KOPT-K1 (cell line): ENCODE results near the gene RWDD4.

Experiments
- H3K27ac ChIP-seq: fragments of 200-600 bp; sonication (generic); 2 replicates; pipeline ENCODE4 v1.5.1; 2016; ENCODE audit warnings: antibody characterized with exemption, mild to moderate bottlenecking, low read depth, low read length; ENCODE audit not compliant: poor library complexity, severe bottlenecking
- H3K36me3 ChIP-seq: fragments of 200-600 bp; sonication (generic); 2 replicates; pipeline ENCODE4 v1.5.1; 2017; ENCODE audit warnings: antibody characterized with exemption, mild to moderate bottlenecking, low read length, moderate library complexity; ENCODE audit not compliant: insufficient read depth
- H3K9me3 ChIP-seq: fragments of 200-600 bp; sonication (generic); 2 replicates; pipeline ENCODE4 v1.5.1; 2017; ENCODE audit warnings: antibody characterized with exemption, low read length, mild to moderate bottlenecking; ENCODE audit not compliant: insufficient read depth, poor library complexity, severe bottlenecking

Gene RWDD4

DNA sequence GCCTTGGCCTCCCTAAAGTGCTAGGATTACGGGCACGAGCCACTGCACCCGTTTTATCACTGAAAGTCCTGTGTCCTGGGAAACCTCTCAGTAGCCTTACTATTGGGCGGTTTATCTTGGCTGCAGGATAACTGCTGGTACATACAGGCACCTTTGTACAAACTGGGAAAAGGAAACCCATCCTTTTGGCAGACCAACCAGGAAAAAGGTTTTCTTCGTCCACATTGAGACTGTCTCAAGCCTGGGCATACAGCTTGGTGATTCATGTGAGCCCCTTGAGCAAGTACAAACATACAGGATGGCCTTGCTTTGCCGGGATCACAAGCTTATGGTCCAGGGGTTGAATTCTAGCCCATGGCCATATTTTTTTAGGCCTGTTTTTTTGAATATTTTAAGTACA lies 32.8 kb downstream of the RWDD4 start:
- Histone ChIP-seq H3K27ac (no peak overlapping the region), H3K36me3 (no peaks in the 10 kb centered on the region), H3K9me3 (no peaks in the 10 kb centered on the region)

DNA sequence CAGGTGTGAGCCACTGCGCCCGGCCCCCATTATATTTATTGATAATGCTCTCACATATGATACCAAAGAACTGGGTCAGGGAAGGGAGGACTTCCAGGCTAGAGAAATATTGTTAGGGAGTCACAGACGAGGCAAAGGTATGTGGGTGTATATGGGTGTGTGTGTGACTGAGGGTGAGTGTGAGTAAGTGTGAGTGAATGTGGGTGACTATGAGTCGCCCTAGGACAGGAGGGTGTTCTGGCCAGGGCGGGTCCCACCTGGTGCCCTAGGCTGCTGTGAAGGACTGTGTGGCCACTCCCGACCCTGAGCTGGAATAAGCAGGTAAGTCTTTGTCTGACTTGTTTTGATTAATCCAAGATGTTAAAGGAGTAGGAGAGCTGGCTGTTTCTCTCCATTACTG lies 34.4 kb downstream of the RWDD4 start:
- no peaks in the 10 kb centered on the region for H3K36me3 ChIP-seq
- H3K27ac ChIP-seq = no peak overlapping the region
- H3K9me3 ChIP-seq = no peaks in the 10 kb centered on the region

GRCh38 chr4:183621875-183622274 lies 37.1 kb downstream of the RWDD4 start:
- Histone ChIP-seq H3K9me3 (no peaks in the 10 kb centered on the region), H3K27ac (no peak overlapping the region), H3K36me3 (no peaks in the 10 kb centered on the region)

DNA sequence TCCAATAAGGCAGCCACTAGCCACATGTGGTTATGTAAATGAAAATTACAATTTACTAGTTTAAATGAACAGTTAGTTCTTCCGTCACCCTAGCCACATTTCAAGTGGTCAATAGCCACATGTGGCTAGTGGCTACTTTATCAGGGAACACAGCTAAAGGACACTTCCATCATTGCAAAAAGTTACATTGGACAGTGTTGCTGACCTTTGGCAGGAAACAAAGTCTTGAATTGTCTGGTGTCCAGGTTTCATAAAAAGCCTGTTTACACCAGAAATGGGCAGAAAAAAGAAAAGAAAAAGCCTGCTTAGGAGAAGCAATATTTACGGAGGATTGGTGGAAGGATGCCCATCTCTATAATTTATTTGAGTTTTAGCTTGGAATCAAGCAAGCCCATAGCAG lies 38.6 kb downstream of the RWDD4 start:
- no peaks in the 10 kb centered on the region for H3K36me3 ChIP-seq
- no peak overlapping the region for H3K27ac ChIP-seq

GRCh38 chr4:183618681-183619080 lies 40.3 kb downstream of the RWDD4 start:
- no peaks in the 10 kb centered on the region for H3K36me3 ChIP-seq
- no peaks in the 10 kb centered on the region for H3K9me3 ChIP-seq
- H3K27ac ChIP-seq = no peak overlapping the region

More for the DNA sequence above, 38.6 kb downstream of the RWDD4 start:
- H3K9me3 ChIP-seq = no peaks in the 10 kb centered on the region

GRCh38 chr4:183617075-183617474 lies 41.9 kb downstream of the RWDD4 start:
- H3K9me3 ChIP-seq = no peaks in the 10 kb centered on the region
- no peaks in the 10 kb centered on the region for H3K36me3 ChIP-seq
- no peak overlapping the region for H3K27ac ChIP-seq

DNA sequence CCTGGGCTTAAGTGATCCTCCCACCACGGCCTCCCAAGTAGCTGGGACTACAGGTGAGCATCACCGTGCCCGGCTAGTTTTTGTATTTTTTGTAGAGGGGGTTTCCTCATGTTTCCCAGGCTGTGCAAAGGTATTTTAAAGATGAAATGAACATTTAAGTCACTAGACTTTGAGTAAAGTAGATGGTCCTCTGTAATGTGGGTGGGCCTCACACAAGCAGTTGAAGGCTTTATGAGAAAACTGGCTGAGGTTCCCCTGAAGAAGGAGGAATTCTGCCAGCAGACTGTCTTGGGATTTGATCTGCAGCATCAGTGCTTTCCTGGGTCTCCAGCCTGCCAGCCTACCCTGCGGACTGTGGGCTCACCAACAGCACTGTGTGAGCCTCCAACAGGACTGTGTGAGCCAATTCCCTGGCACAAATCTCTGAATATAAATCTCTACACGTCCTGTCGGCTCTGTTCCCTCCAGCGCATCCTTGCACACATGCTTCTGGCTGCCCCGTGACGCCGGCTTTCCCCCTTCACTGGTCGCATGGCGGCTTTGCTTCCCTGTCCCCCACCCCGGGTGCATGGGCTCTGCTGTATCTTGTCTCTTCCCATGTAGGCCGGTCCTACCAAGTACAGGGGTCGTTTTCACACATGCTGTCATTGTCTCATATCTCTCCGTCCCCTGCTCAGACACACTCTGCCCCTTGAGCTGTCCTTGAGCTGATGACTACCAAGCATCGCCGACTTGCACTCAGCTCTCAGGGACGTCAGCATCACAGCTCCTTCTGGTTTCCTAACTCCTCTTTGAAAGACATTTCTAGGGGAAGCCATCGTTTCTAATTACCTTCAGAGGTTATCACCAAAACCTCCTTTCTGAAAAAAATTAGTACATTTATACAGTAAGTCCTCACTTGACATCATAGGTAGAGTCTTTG lies 46.4 kb downstream of the RWDD4 start:
- Histone ChIP-seq H3K36me3 (no peaks in the 10 kb centered on the region), H3K27ac (no peak overlapping the region)

DNA sequence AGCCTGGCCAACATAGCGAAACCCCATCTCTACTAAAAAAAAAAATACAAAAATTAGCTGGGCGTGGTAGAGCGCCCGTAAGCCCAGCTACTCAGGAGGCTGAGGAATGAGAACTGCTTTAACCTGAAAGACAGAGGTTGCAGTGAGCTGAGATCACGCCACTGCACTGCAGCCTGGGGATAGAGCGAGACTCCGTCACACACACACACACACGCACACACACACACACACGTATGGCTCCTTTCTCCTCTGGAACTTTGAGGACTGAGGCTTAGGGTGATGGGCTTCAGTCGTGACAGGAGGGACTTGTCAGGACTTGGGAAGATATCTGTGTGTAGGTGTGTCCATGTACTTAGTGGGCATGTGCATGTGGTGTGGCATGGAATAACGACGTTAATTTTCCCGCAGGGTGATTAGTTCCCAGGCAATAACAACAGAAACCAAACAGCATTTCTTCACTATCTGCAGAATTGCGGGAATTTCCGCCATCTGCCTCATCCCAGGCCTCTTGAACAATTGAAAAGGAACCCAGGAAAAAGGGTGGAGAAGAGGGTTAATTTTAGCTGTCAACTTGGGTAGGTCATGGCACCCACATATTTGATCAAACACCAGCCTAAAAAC lies 47.7 kb downstream of the RWDD4 start:
- H3K36me3 ChIP-seq = no peaks in the 10 kb centered on the region
- H3K9me3 ChIP-seq = no peaks in the 10 kb centered on the region
- H3K27ac ChIP-seq = no peak overlapping the region

More for the DNA sequence above, 46.4 kb downstream of the RWDD4 start:
- no peaks in the 10 kb centered on the region for H3K9me3 ChIP-seq

GRCh38 chr4:183610613-183611012 lies 48.4 kb downstream of the RWDD4 start:
- Histone ChIP-seq H3K9me3 (no peaks in the 10 kb centered on the region), H3K36me3 (no peaks in the 10 kb centered on the region), H3K27ac (no peak overlapping the region)

- H3K27ac ChIP-seq = no peak overlapping the region
- H3K9me3 ChIP-seq = no peaks in the 10 kb centered on the region
- no peaks in the 10 kb centered on the region for H3K36me3 ChIP-seq
Measured at GRCh38 chr4:183610033-183610432, 49.0 kb downstream of the RWDD4 start.

GRCh38 chr4:183609151-183609550 lies 49.8 kb downstream of the RWDD4 start:
- no peaks in the 10 kb centered on the region for H3K36me3 ChIP-seq
- no peaks in the 10 kb centered on the region for H3K9me3 ChIP-seq

GRCh38 chr4:183607894-183608293 lies 51.1 kb downstream of the RWDD4 start:
- Histone ChIP-seq H3K9me3 (no peaks in the 10 kb centered on the region), H3K27ac (no peak overlapping the region), H3K36me3 (no peaks in the 10 kb centered on the region)

More at GRCh38 chr4:183609151-183609550, 49.8 kb downstream of the RWDD4 start:
- H3K27ac ChIP-seq = no peak overlapping the region

DNA sequence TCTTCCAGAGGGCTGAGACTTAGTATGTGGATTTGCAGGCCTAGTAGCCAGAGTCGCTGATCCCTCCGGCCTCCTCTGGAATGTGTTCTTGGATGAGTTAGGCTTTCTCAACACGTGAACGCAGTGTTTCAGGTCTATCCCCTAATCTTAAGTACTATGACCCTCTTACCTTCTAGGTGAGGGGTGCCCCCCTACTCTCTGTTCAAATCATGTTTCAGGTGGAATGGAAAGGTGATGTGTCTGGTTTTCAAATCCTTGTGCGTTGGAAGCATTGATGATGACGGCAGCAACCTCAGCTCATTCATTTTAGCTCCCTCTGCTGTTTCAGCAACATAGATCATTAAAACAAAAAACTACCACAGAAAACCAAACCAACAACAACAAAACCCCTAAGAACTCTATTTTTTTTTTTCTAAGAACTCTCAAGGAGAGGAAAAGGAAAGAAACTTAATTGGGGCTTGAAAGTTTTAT lies 56.4 kb downstream of the RWDD4 start:
- Histone ChIP-seq H3K36me3 (no peaks in the 10 kb centered on the region), H3K27ac (no peak overlapping the region), H3K9me3 (no peaks in the 10 kb centered on the region)

- Histone ChIP-seq H3K36me3 (no peaks in the 10 kb centered on the region), H3K9me3 (no peaks in the 10 kb centered on the region), H3K27ac (no peak overlapping the region)
Measured at GRCh38 chr4:183601381-183601780, 57.6 kb downstream of the RWDD4 start.

DNA sequence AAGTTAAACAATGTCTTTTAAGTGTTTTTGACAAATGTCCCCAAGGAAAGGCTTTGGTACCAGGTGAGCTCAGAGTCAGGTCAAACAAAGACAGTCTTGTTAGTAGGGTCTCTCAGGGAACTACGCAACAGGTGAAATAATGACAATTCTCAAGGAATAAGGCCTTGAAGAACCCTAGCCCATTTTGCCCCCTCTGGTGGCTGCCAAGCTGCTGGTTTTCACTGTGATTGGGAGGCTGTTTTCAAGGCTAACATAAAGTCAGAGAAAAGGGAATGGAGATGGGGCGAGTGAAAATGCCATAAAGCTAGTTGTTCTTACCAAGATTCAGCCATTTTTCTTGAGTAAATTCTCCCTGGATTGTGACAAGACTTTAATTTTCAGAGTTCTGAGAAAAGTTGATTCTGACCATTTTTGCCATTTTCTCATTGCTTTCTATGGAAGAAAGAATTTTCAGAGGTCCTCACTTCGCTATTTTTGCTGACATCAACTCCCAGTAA lies 58.7 kb downstream of the RWDD4 start:
- H3K27ac ChIP-seq = no peak overlapping the region
- no peaks in the 10 kb centered on the region for H3K9me3 ChIP-seq
- no peaks in the 10 kb centered on the region for H3K36me3 ChIP-seq
